Mesendoderm (in vitro differentiated cells): ENCODE results near the gene ABCA2.
"Not testable (repeated sequence)": the region's sequence is repeated elsewhere in the genome, so short reads cannot be mapped to it uniquely, and the experiment has no call there.

ENCODE experiments used
- DNase-seq: peaks from one replicate; pipeline ENCODE4 v3.0.0; 2013
- H2AK5ac ChIP-seq: 2 replicates; pipeline ENCODE4 v1.6.1; 2013; ENCODE audit warnings: low read length, inconsistent platforms
- H2BK120ac ChIP-seq: 2 replicates; pipeline ENCODE4 v1.6.1; 2013; ENCODE audit warnings: low read depth, mild to moderate bottlenecking, low read length, moderate library complexity, mixed read lengths
- H2BK15ac ChIP-seq: replicated peaks from 2 replicates; pipeline ENCODE4 v1.6.1; 2013; ENCODE audit warnings: low read depth, mild to moderate bottlenecking, moderate library complexity
- H2BK5ac ChIP-seq: 2 replicates; pipeline ENCODE4 v1.6.1; 2013; ENCODE audit warnings: low read length, inconsistent platforms
- H3K18ac ChIP-seq: 2 replicates; pipeline ENCODE4 v1.6.1; 2013; ENCODE audit warnings: mild to moderate bottlenecking, low read length, mixed read lengths
- H3K23ac ChIP-seq: one replicate; pipeline ENCODE4 v1.6.1; 2013; ENCODE audit warnings: low read length
- H3K27ac ChIP-seq: 2 replicates; pipeline ENCODE4 v1.5.1; 2013; ENCODE audit warnings: low read depth, mild to moderate bottlenecking, inconsistent platforms, low read length, moderate library complexity
- H3K27me3 ChIP-seq: 2 replicates; pipeline ENCODE4 v1.6.1; 2013; ENCODE audit warnings: low read length, control low read depth, mild to moderate bottlenecking, inconsistent platforms; ENCODE audit not compliant: insufficient read depth, poor library complexity
- H3K36me3 ChIP-seq: 2 replicates; pipeline ENCODE4 v1.6.1; 2013; ENCODE audit warnings: low read length, inconsistent platforms; ENCODE audit not compliant: control insufficient read depth, insufficient read depth
- H3K4ac ChIP-seq: one replicate; pipeline ENCODE4 v1.6.1; 2013; ENCODE audit warnings: low read depth, mild to moderate bottlenecking, low read length, moderate library complexity
- H3K4me1 ChIP-seq: 2 replicates; pipeline ENCODE4 v1.6.1; 2013; ENCODE audit warnings: low read depth, low read length, inconsistent platforms; ENCODE audit not compliant: control insufficient read depth
- H3K4me2 ChIP-seq: 2 replicates; pipeline ENCODE4 v1.6.1; 2013; ENCODE audit warnings: low read length
- H3K4me3 ChIP-seq: 2 replicates; pipeline ENCODE4 v1.5.1; 2013; ENCODE audit warnings: mild to moderate bottlenecking, low read length
- H3K56ac ChIP-seq: one replicate; pipeline ENCODE4 v1.6.1; 2013; ENCODE audit warnings: low read length
- H3K79me1 ChIP-seq: 2 replicates; pipeline ENCODE4 v1.6.1; 2013; ENCODE audit warnings: low read length, inconsistent platforms
- H3K79me2 ChIP-seq: 2 replicates; pipeline ENCODE4 v1.6.1; 2013; ENCODE audit warnings: mild to moderate bottlenecking, low read length; ENCODE audit not compliant: control insufficient read depth, insufficient read depth
- H3K9ac ChIP-seq: 2 replicates; pipeline ENCODE4 v1.6.1; 2013; ENCODE audit warnings: low read length, inconsistent platforms
- H4K5ac ChIP-seq: one replicate; pipeline ENCODE4 v1.6.1; 2013; ENCODE audit warnings: low read length
- H4K8ac ChIP-seq: one replicate; pipeline ENCODE4 v1.6.1; 2013; ENCODE audit warnings: low read depth, mild to moderate bottlenecking, control low read depth, low read length, moderate library complexity
- WGBS: extraction: QIAGEN DNeasy Blood & Tissue Kit; methylation state at CpG from one replicate; pipeline ENCODE4 v1.1.7; 2013; ENCODE audit warnings: low lambda C conversion rate, missing lambda C conversion rate; ENCODE audit not compliant: insufficient coverage; ENCODE audit errors: extremely low coverage; 5-methylcytosine and 5-hydroxymethylcytosine counted together

Gene ABCA2

DNA sequence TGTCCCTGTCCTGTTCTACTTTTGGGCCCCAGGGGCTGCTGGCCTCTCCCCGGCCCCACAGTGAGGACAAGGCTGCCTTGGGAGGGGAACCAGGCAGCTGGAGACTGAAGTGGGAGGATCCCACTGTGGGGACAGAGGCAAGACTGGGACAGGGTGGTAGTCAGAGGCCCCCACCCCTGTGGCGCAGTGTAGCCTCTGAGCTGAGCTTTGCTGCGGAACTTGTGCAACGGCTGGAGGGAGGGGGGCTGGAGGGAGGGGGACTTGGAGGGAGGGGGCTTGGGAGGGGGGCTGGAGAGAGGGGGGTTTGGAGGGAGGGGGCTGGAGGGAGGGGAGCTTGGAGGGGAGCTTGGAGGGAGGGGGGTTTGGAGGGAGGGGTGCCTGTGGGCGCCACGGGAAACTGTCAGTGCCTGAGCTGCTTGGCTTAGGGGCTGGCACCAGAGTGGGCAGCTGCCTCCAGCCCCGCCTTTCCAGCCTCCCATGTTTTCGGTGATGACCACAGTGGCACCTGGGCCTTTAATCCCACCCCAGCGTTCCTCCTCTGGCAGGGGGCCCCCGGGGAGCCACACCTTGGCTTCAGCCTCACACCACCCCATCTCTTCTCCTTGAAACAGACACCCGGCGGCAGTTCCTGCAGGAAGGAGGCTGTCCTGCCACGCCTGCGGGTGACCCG is 6.1 kb upstream of the ABCA2 start:
- Histone ChIP-seq H3K4me2 (no peak overlapping the region), H4K5ac (no peak overlapping the region), H3K36me3 (no peaks in the 10 kb centered on the region), H3K4me3 (no peak overlapping the region), H3K4me1 (no peaks in the 10 kb centered on the region), H2BK15ac (no peak overlapping the region), H3K18ac (no peak overlapping the region), H3K79me2 (no peaks in the 10 kb centered on the region), H4K8ac (no peak overlapping the region), H2BK5ac (no peak overlapping the region), H3K4ac (no peak overlapping the region), H3K56ac (no peak overlapping the region), H2AK5ac (no peak overlapping the region), H2BK120ac (no peak overlapping the region), H3K27me3 (no peaks in the 10 kb centered on the region), H3K9ac (no peak overlapping the region), H3K23ac (no peak overlapping the region), H3K27ac (no peak overlapping the region), H3K79me1 (no peaks in the 10 kb centered on the region)
- WGBS, result no CpG with 5 or more reads among the region's 15 CpGs
- DNase-seq, result no peak

GRCh38 chr9:137033481-137033880 is 5.4 kb upstream of the ABCA2 start:
- H2BK5ac ChIP-seq, H3K27ac ChIP-seq: not testable (repeated sequence)

DNA sequence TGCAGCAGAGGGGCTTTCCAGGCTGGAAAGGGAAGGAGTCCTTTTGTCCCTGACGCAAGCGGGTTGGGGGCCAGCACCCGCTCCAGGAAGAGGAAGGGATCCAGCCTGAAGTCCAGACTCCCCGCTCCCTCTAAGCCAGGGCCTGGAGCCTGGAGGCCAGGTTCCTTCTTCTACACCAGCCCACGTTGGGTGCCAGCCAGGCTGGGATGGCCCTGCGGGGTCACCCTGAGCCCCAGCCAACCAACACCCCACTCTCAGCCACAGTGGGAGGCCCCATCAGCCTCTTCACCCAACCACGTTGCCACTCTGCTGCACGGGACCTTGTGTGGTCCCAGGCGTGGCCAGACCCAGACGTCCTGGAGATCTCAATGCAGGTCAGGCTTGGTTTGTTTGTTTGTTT is 4.8 kb upstream of the ABCA2 start:
- no peak overlapping the region for H3K56ac ChIP-seq
- no peak overlapping the region for H3K27ac ChIP-seq
- DNase-seq, result no peak
- no peak overlapping the region for H3K9ac ChIP-seq
- H3K79me1 ChIP-seq, result no peaks in the 10 kb centered on the region
- no peak overlapping the region for H2BK5ac ChIP-seq
- no peak overlapping the region for H3K4ac ChIP-seq
- no peak overlapping the region for H4K8ac ChIP-seq
- no peaks in the 10 kb centered on the region for H3K4me1 ChIP-seq
- no peak overlapping the region for H3K4me2 ChIP-seq
- no peak overlapping the region for H3K4me3 ChIP-seq
- H3K18ac ChIP-seq, result no peak overlapping the region
- no CpG with 5 or more reads among the region's 10 CpGs for WGBS
- no peak overlapping the region for H2AK5ac ChIP-seq
- no peak overlapping the region for H4K5ac ChIP-seq
- no peaks in the 10 kb centered on the region for H3K27me3 ChIP-seq
- no peak overlapping the region for H2BK120ac ChIP-seq
- no peaks in the 10 kb centered on the region for H3K79me2 ChIP-seq
- H3K36me3 ChIP-seq, result no peaks in the 10 kb centered on the region
- no peak overlapping the region for H2BK15ac ChIP-seq
- no peak overlapping the region for H3K23ac ChIP-seq

More at GRCh38 chr9:137033481-137033880, 5.4 kb upstream of the ABCA2 start:
- not testable (repeated sequence) for H3K27me3 ChIP-seq, H3K4me1 ChIP-seq, H3K9ac ChIP-seq, H2BK120ac ChIP-seq, H3K4ac ChIP-seq, H3K79me1 ChIP-seq, H3K56ac ChIP-seq, H4K5ac ChIP-seq, H2AK5ac ChIP-seq, H3K79me2 ChIP-seq, H3K4me3 ChIP-seq, H2BK15ac ChIP-seq, DNase-seq, H3K36me3 ChIP-seq, H3K18ac ChIP-seq, H4K8ac ChIP-seq, H3K4me2 ChIP-seq, H3K23ac ChIP-seq
- WGBS, result no CpG with 5 or more reads among the region's 5 CpGs

- H3K79me1 ChIP-seq, result no peaks in the 10 kb centered on the region
- H4K8ac ChIP-seq, result no peak within 1 kb of the TSS
These were observed 4.0 kb upstream of the ABCA2 start, which contains the start of gene FUT7 for GRCh38 chr9:137031904-137032640. Gene FUT7 (minus strand): TSS chr9:137032088. CDS start chr9:137031991, 97 bp downstream.

GRCh38 chr9:137030538-137031527 is 2.8 kb upstream of the ABCA2 start:
- no peak overlapping the region for H3K4me2 ChIP-seq
- no peak overlapping the region for H4K8ac ChIP-seq
- no peak for DNase-seq
- H3K36me3 ChIP-seq, result no peaks in the 10 kb centered on the region
- H3K79me1 ChIP-seq, result no peaks in the 10 kb centered on the region
- H3K56ac ChIP-seq, result no peak overlapping the region
- no peak overlapping the region for H2BK15ac ChIP-seq
- H3K4me1 ChIP-seq, result no peaks in the 10 kb centered on the region
- no peaks in the 10 kb centered on the region for H3K27me3 ChIP-seq
- H3K18ac ChIP-seq, result no peak overlapping the region
- no peak overlapping the region for H3K4me3 ChIP-seq
- no peak overlapping the region for H3K4ac ChIP-seq
- no peak overlapping the region for H4K5ac ChIP-seq
- no peak overlapping the region for H2BK5ac ChIP-seq
- H3K79me2 ChIP-seq, result no peaks in the 10 kb centered on the region
- H3K23ac ChIP-seq, result no peak overlapping the region
- H3K9ac ChIP-seq, result no peak overlapping the region
- no CpG with 5 or more reads among the region's 65 CpGs for WGBS
- H2BK120ac ChIP-seq, result no peak overlapping the region
- no peak overlapping the region for H3K27ac ChIP-seq
- H2AK5ac ChIP-seq, result no peak overlapping the region

More at GRCh38 chr9:137031904-137032640, 4.0 kb upstream of the ABCA2 start, which contains the start of gene FUT7:
- H4K5ac ChIP-seq, result no peak within 1 kb of the TSS
- no peak within 1 kb of the TSS for H3K56ac ChIP-seq
- no peak within 1 kb of the TSS for H2BK5ac ChIP-seq
- no CpG with 5 or more reads among the region's 16 CpGs for WGBS
- no peak within 1 kb of the TSS for H3K4ac ChIP-seq
- H2BK15ac ChIP-seq, result no peak within 1 kb of the TSS
- no peak within 1 kb of the TSS for H2AK5ac ChIP-seq
- no peaks in the 10 kb centered on the region for H3K4me1 ChIP-seq
- H3K27me3 ChIP-seq, result no peaks in the 10 kb centered on the region
- no peaks in the 10 kb centered on the region for H3K79me2 ChIP-seq
- H3K4me2 ChIP-seq, result no peak within 1 kb of the TSS
- no peak within 1 kb of the TSS for H2BK120ac ChIP-seq
- H3K18ac ChIP-seq, result no peak within 1 kb of the TSS
- H3K9ac ChIP-seq, result no peak within 1 kb of the TSS
- H3K27ac ChIP-seq, result no peak within 1 kb of the TSS
- no peaks in the 10 kb centered on the region for H3K36me3 ChIP-seq
- no peak for DNase-seq
- H3K4me3 ChIP-seq, result no peak within 1 kb of the TSS
- H3K23ac ChIP-seq, result no peak within 1 kb of the TSS
